ENCODE results near the gene MDN1. TPM values are rescaled to one million over a fixed set of nuclear protein-coding genes. Genes with fewer than 3 reads are reported as not detected.

The MDN1 gene
- total RNA-seq, 1 experiment from 2014 or later: 117 TPM

DNA sequence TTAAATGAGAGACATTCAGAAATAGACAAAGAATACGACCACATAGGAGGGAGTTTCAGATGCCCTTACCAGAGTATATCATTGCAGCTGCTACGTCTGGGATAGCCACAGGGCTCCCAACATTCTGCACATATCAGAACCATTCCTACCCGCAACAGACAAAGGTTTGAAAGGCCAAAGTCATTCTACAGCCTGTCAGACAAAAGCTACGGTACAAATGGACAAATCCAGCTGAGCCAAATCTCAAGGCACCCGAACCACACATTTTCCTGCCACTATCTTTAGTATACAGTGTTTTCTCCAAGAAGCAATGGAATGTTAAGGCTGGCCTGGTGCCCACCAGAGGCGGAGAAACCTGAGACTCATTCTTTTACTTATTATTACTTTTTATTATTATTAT is 150.6 kb downstream of the MDN1 start:
- Histone ChIP-seq H2AK5ac (ENCODE audit: insufficient read length, low read length) (no peak overlapping the region), H2BK5ac (ENCODE audit: insufficient read length, low read length) (no peak overlapping the region), H3K4me1 (ENCODE audit: insufficient read depth, low read length) (peaks cover 8% of the 10 kb centered on the region), H3K18ac (ENCODE audit: insufficient read length, low read depth, low read length) (no peak overlapping the region), H4K5ac (ENCODE audit: insufficient read length, low read depth, low read length) (no peak overlapping the region), H3K23ac (ENCODE audit: insufficient read length, low read depth, low read length) (no peak overlapping the region), H2BK120ac (ENCODE audit: low read depth, low read length, poor library complexity, severe bottlenecking) (no peak overlapping the region), H3K27me3 (ENCODE audit: insufficient read depth, low read length) (no peaks in the 10 kb centered on the region), H3K23me2 (ENCODE audit: insufficient read length, low read depth, low read length, poor library complexity, severe bottlenecking) (no peaks in the 10 kb centered on the region), H4K8ac (replicated peaks; ENCODE audit: insufficient read length, low read depth, low read length) (no peak overlapping the region), H4K91ac (ENCODE audit: insufficient read length, low read depth, low read length) (no peak overlapping the region), H3T11ph (ENCODE audit: low read length) (no peak overlapping the region), H2BK20ac (ENCODE audit: low read depth, low read length, poor library complexity, severe bottlenecking) (no peak overlapping the region), H3K9me3 (ENCODE audit: control insufficient read depth, low read depth, low read length) (no peaks in the 10 kb centered on the region), H3K79me1 (ENCODE audit: insufficient read depth, low read depth, low read length, poor library complexity, severe bottlenecking) (no peaks in the 10 kb centered on the region), H3K56ac (ENCODE audit: insufficient read length, low read depth, low read length) (no peak overlapping the region), H2AFZ (ENCODE audit: low read length) (no peak overlapping the region), H3K4ac (ENCODE audit: low read depth, low read length) (no peak overlapping the region), H2BK12ac (ENCODE audit: insufficient read length, low read depth, low read length) (no peak overlapping the region), H3K9ac (ENCODE audit: extremely low read depth, insufficient read length, low read length) (no peak overlapping the region), H2BK15ac (ENCODE audit: low read depth, low read length) (no peak overlapping the region), H3K14ac (ENCODE audit: insufficient read depth, low read length) (no peak overlapping the region), H3K4me2 (ENCODE audit: insufficient read depth, insufficient read length, low read length) (no peak overlapping the region), H3K27ac (ENCODE audit: insufficient read length, low read depth, low read length) (peak overlapping the region; percentile 98), H3K79me2 (ENCODE audit: insufficient read depth, low read length) (no peaks in the 10 kb centered on the region), H4K20me1 (ENCODE audit: control insufficient read depth, insufficient read depth, insufficient read length) (no peaks in the 10 kb centered on the region)
- TF ChIP-seq, protein P1, sequence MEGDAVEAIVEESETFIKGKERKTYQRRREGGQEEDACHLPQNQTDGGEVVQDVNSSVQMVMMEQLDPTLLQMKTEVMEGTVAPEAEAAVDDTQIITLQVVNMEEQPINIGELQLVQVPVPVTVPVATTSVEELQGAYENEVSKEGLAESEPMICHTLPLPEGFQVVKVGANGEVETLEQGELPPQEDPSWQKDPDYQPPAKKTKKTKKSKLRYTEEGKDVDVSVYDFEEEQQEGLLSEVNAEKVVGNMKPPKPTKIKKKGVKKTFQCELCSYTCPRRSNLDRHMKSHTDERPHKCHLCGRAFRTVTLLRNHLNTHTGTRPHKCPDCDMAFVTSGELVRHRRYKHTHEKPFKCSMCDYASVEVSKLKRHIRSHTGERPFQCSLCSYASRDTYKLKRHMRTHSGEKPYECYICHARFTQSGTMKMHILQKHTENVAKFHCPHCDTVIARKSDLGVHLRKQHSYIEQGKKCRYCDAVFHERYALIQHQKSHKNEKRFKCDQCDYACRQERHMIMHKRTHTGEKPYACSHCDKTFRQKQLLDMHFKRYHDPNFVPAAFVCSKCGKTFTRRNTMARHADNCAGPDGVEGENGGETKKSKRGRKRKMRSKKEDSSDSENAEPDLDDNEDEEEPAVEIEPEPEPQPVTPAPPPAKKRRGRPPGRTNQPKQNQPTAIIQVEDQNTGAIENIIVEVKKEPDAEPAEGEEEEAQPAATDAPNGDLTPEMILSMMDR (conservative IDR thresholded peaks at IDR 0.05): no peak
- Mint-ChIP-seq H3K27me3 (ENCODE audit: low read depth) (no peaks in the 10 kb centered on the region), H3K27ac (peak overlapping the region; percentile 88 to 98 (median 91); a peak in 6 of 7 replicates), H3K36me3 (ENCODE audit: insufficient read depth in 1 of 3, low read depth in 3 of 3) (peaks cover 60 to 79% (median 65%) of the 10 kb centered on the region in 3 experiments), H3K4me3 (no peak overlapping the region; a peak in 1 of 5 replicates), H3K4me1 (peaks cover 25 to 32% of the 10 kb centered on the region in 2 experiments), H3K9me3 (no peaks in the 10 kb centered on the region)
- WGBS (ENCODE audit: extremely low coverage, insufficient read length, low lambda C conversion rate): no CpG with 5 or more reads among the region's 6 CpGs
- no peak for DNase-seq
